Camera-type eye (tissue), 1 donor: Measurements from ENCODE around the gene TBC1D24. TPM values are rescaled to one million over a fixed set of nuclear protein-coding genes. Genes with fewer than 3 reads are reported as not detected.

Experiments
- total RNA-seq: library from RNA; depleted of rRNA; stranded (reverse); fragments of >200 nt; gene quantifications from one replicate; pipeline ENCODE4 v1.2.3, GENCODE V29; 2014

Gene TBC1D24
- total RNA-seq, result 46.5 TPM

GRCh38 chr16:2474877-2475412, at the start of gene TBC1D24:
TSS of gene TBC1D24 (plus strand) at chr16:2475127. CDS start at chr16:2496149, 21,022 bp downstream.

DNA sequence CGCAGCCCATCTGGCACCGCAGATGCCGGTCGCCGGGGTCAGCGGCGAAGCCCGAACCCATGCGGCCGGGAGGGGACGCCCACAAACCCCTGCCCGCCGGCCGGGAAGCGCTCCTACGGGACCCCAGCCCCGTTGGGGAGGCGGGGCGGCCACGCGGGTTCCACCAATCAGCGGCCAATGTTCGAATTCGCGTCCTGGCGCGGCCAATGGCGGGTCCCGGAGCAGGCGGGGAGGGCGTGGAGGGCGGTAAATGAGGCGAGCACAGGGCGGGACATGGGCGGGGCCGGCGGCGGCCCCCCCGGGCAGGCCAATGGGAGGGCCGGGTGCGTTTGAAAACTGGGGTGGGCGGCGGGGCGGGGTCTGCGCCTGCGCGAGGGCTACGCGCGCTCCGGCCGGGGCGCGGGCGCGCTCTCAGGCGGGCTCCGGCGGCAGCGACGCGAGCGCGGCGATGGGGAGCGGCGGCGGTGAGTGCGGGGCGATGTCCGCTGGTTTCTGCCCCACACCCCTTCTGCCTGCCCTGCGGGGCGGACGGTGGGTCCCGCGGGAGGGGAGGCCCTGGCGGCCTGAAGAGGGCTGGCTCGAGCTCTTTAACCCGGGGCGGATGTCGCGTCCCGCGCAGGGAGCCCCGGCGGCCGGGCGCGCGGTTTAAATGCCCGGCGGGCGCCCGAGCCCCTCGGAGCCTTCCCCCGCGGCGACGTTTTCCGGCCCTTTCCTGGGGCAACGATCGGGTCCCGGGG, 45.7 kb upstream of the TBC1D24 start, which contains the start of gene CCNF:
Gene CCNF (plus strand): TSS at position 414 of the 737 bp plus-strand sequence. CDS start 35 bp downstream, at position 449.

DNA sequence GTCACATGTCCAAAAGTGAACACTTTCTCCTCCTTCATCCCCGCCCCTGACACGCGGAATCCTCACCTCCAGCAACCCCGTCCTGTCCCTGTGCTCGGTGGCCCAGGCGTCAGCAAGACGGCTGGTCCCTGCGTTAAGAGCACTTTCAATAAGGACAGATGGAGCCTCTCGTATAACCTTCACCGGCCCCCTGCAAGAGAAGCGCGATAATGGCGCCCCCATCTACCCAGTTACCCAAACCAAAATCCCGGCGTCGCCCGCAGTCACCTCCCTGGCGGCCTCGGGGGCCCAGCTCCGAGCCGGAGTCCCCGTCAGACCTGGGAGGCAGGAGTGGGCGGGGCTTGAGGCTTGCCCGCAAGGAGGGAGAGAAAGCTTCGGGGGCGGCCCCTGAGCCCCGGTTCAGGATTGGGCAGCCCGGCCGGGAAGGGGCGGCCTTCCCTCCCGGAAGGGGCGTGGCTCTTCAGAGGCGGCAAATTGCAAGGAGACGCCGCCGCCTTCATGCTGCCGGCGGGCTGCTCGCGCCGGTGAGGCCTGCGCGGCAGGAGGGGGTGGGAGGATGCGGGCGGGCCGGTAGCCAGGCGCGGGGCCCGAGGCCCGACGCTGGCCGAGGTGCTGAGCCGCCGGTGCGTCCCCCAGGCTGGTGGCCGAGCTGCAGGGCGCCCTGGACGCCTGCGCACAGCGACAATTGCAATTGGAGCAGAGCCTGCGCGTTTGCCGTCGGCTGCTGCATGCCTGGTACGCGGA, 15.1 kb upstream of the TBC1D24 start, which contains the start of gene TEDC2:
Gene TEDC2 (plus strand): TSS at position 463 of the 744 bp plus-strand sequence. CDS start 36 bp downstream, at position 499.

GRCh38 chr16:2471016-2471652, 3.8 kb upstream of the TBC1D24 start, which contains the start of gene NTN3:
TSS of gene NTN3 (plus strand) at chr16:2471297. CDS start at chr16:2471702, 405 bp downstream.

GRCh38 chr16:2513405-2514332, 38.7 kb downstream of the TBC1D24 start, which contains the start of gene ATP6V0C:
TSS of gene ATP6V0C (plus strand) at chr16:2513952. CDS start at chr16:2514104, 152 bp downstream.

GRCh38 chr16:2520097-2520783, 45.3 kb downstream of the TBC1D24 start, which contains the start of gene AMDHD2:
TSS of gene AMDHD2 (plus strand) at chr16:2520371. CDS start at chr16:2520459, 88 bp downstream.

GRCh38 chr16:2531371-2531695, 56.4 kb downstream of the TBC1D24 start, which contains the start of gene CEMP1:
TSS of gene CEMP1 (minus strand) at chr16:2531408. CDS start at chr16:2531073, 335 bp downstream.

GRCh38 chr16:2537451-2538379, 62.8 kb downstream of the TBC1D24 start, which contains the start of gene PDPK1:
TSS of gene PDPK1 (plus strand) at chr16:2538021. CDS start at chr16:2538113, 92 bp downstream.

Other genes starting within 250 kb of the TBC1D24 start
- 1.2 TPM for gene DNASE1L2, start 238.7 kb upstream of the TBC1D24 start, total RNA-seq
- 40.5 TPM for gene ECI1, start 223.5 kb upstream of the TBC1D24 start, total RNA-seq
- 117 TPM for gene RNPS1, start 207.0 kb upstream of the TBC1D24 start, total RNA-seq
- gene ABCA3, start 134.4 kb upstream of the TBC1D24 start, total RNA-seq, result 25.3 TPM
- 10.2 TPM for gene CCNF, start 45.7 kb upstream of the TBC1D24 start, total RNA-seq
- gene TEDC2, start 15.0 kb upstream of the TBC1D24 start, total RNA-seq, result 7.0 TPM
- gene NTN3, start 3.8 kb upstream of the TBC1D24 start, total RNA-seq, result 17.4 TPM
- 45.1 TPM for gene ATP6V0C, start 38.8 kb downstream of the TBC1D24 start, total RNA-seq
- 31.7 TPM for gene AMDHD2, start 45.2 kb downstream of the TBC1D24 start, total RNA-seq
- not detected for gene CEMP1, start 56.3 kb downstream of the TBC1D24 start, total RNA-seq
- gene PDPK1, start 62.9 kb downstream of the TBC1D24 start, total RNA-seq, result 35.7 TPM
- 36.1 TPM for gene KCTD5, start 207.4 kb downstream of the TBC1D24 start, total RNA-seq
- gene PRSS27, start 245.1 kb downstream of the TBC1D24 start, total RNA-seq, result 2.0 TPM